Panc1 (cell line): ENCODE data around the gene MND1.

Experiments
- CTCF ChIP-seq: fragments of 450-650 bp; IDR thresholded peaks from 2 replicates; pipeline ENCODE4 v1.5.1; 2017; ENCODE audit warnings: mild to moderate bottlenecking
- POLR2AphosphoS5 ChIP-seq: IDR thresholded peaks from 2 replicates; pipeline ENCODE4 v1.6.1; 2012; ENCODE audit warnings: mild to moderate bottlenecking, low read depth, low read length, moderate library complexity

GRCh38 chr4:153314915-153315314, 29.6 kb upstream of the MND1 start:
- no peak for TF ChIP-seq POLR2AphosphoS5
- no peak for TF ChIP-seq CTCF
